H1 (cell line): ENCODE data around the gene MAP3K14.

Experiments used
- ATF3 ChIP-seq: IDR thresholded peaks from 2 replicates; pipeline ENCODE4 v1.6.1; 2011; ENCODE audit warnings: low read depth, mild to moderate bottlenecking, low read length; ENCODE audit not compliant: insufficient read depth
- CEBPB ChIP-seq: IDR thresholded peaks from 2 replicates; pipeline ENCODE4 v1.6.1; 2012; ENCODE audit warnings: low read depth, low read length
- CHD2 ChIP-seq: IDR thresholded peaks from 2 replicates; pipeline ENCODE4 v1.6.1; 2012; ENCODE audit warnings: low read length, improper control_type of control experiment
- CREB1 ChIP-seq: IDR thresholded peaks from 2 replicates; pipeline ENCODE4 v1.6.1; 2012; ENCODE audit warnings: inconsistent platforms
- EP300 ChIP-seq, 2 experiments: IDR thresholded peaks; 1 replicate in 1 of 2; 2 replicates in 1 of 2; pipeline ENCODE4 v1.6.1; 2011 to 2012; ENCODE audit warnings: low read depth in 2 of 2, low read length in 2 of 2, mild to moderate bottlenecking in 2 of 2, borderline replicate concordance in 1 of 2, inconsistent platforms in 1 of 2, moderate library complexity in 1 of 2
- EZH2 ChIP-seq: fragments of 200-600 bp; sonication (generic); IDR thresholded peaks from 2 replicates; pipeline ENCODE4 v1.7.1; 2012; ENCODE audit warnings: low read depth, mild to moderate bottlenecking, moderate library complexity, low read length, inconsistent platforms; ENCODE audit not compliant: severe bottlenecking
- POLR2A ChIP-seq, 2 experiments: IDR thresholded peaks; 1 replicate in 1 of 2; 2 replicates in 1 of 2; pipeline ENCODE4 v1.6.1; 2011; ENCODE audit warnings: low read depth in 2 of 2, low read length in 2 of 2, mild to moderate bottlenecking in 2 of 2; ENCODE audit errors: control extremely low read depth in 1 of 2
- POLR2AphosphoS5 ChIP-seq: IDR thresholded peaks from 2 replicates; pipeline ENCODE4 v1.6.1; 2011; ENCODE audit warnings: low read depth, low read length
- SIN3A ChIP-seq, 2 experiments: IDR thresholded peaks in 1 of 2; conservative IDR thresholded peaks in 1 of 2; 2 replicates each; pipeline ENCODE4 v1.6.1; 2011 to 2012; ENCODE audit warnings: low read length in 2 of 2, improper control_type of control experiment in 1 of 2, low read depth in 1 of 2, mild to moderate bottlenecking in 1 of 2
- TEAD4 ChIP-seq: IDR thresholded peaks from 2 replicates; pipeline ENCODE4 v1.6.1; 2012; ENCODE audit warnings: low read depth, low read length, inconsistent platforms, mixed read lengths
- USF2 ChIP-seq: IDR thresholded peaks from 2 replicates; pipeline ENCODE4 v1.6.1; 2011; ENCODE audit warnings: low read length, improper control_type of control experiment
- ZNF274 ChIP-seq: IDR thresholded peaks from 2 replicates; pipeline ENCODE4 v1.7.0; 2012; ENCODE audit warnings: low read length, borderline replicate concordance; ENCODE audit errors: extremely low read depth
- TF ChIP-seq, protein P1 (sequence below), 3 experiments: IDR thresholded peaks; 1 replicate in 2 of 3; 2 replicates in 1 of 3; pipeline versions ENCODE4 v1.5.1 to v1.6.1; 2011; ENCODE audit warnings: low read length in 3 of 3, mild to moderate bottlenecking in 3 of 3, inconsistent platforms in 2 of 3, low read depth in 1 of 3, moderate library complexity in 1 of 3; ENCODE audit not compliant: insufficient read depth in 1 of 3; ENCODE audit errors: control extremely low read depth in 1 of 3
- TF ChIP-seq, protein P2 (sequence below): IDR thresholded peaks from 2 replicates; pipeline ENCODE4 v1.6.1; 2012; ENCODE audit warnings: inconsistent platforms

- TF ChIP-seq TEAD4 (no peak), EP300 (IDR thresholded peaks at IDR 0.05; ENCODE audit: borderline replicate concordance in 1 of 2, low read depth in 2 of 2, low read length in 2 of 2) (no peak), USF2 (no peak), CREB1 (no peak), SIN3A (conservative IDR thresholded peaks at IDR 0.05 in 1 of 2, IDR thresholded peaks at IDR 0.05 in 1 of 2; ENCODE audit: low read depth in 1 of 2, low read length in 2 of 2) (no peak), POLR2AphosphoS5 (no peak), CHD2 (no peak), POLR2A (IDR thresholded peaks at IDR 0.05; ENCODE audit: control extremely low read depth in 1 of 2, low read depth in 2 of 2, low read length in 2 of 2) (no peak), CEBPB (no peak), EZH2 (no peak), ATF3 (no peak), ZNF274 (no peak)
- TF ChIP-seq, protein P1, sequence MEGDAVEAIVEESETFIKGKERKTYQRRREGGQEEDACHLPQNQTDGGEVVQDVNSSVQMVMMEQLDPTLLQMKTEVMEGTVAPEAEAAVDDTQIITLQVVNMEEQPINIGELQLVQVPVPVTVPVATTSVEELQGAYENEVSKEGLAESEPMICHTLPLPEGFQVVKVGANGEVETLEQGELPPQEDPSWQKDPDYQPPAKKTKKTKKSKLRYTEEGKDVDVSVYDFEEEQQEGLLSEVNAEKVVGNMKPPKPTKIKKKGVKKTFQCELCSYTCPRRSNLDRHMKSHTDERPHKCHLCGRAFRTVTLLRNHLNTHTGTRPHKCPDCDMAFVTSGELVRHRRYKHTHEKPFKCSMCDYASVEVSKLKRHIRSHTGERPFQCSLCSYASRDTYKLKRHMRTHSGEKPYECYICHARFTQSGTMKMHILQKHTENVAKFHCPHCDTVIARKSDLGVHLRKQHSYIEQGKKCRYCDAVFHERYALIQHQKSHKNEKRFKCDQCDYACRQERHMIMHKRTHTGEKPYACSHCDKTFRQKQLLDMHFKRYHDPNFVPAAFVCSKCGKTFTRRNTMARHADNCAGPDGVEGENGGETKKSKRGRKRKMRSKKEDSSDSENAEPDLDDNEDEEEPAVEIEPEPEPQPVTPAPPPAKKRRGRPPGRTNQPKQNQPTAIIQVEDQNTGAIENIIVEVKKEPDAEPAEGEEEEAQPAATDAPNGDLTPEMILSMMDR (IDR thresholded peaks at IDR 0.05; ENCODE audit: control extremely low read depth in 1 of 3, insufficient read depth in 1 of 3, low read depth in 1 of 3, low read length in 3 of 3) = no peak
- TF ChIP-seq, protein P2, sequence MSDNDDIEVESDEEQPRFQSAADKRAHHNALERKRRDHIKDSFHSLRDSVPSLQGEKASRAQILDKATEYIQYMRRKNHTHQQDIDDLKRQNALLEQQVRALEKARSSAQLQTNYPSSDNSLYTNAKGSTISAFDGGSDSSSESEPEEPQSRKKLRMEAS = no peak
Observed at GRCh38 chr17:45287526-45288500, 29.0 kb downstream of the MAP3K14 start.
